SU-DHL-6 (cell line): ENCODE results near the gene KCNT2.
"Not testable (repeated sequence)": the region's sequence is repeated elsewhere in the genome, so short reads cannot be mapped to it uniquely, and the experiment has no call there.

Experiments used
- CTCF ChIP-seq: fragments of 200-600 bp; sonication (generic); IDR thresholded peaks from one replicate; pipeline ENCODE4 v1.5.1; 2017; ENCODE audit warnings: antibody characterized with exemption, mild to moderate bottlenecking, low read length, moderate library complexity; ENCODE audit not compliant: insufficient read depth, poor library complexity, severe bottlenecking
- EZH2phosphoT487 ChIP-seq: fragments of 200-600 bp; sonication (generic), shearing (Covaris generic); conservative IDR thresholded peaks from 2 replicates; pipeline ENCODE4 v1.6.1; 2018; ENCODE audit warnings: mild to moderate bottlenecking, antibody characterized with exemption, low read length, moderate library complexity, mixed read lengths

- TF ChIP-seq CTCF, EZH2phosphoT487: not testable (repeated sequence)
Observed at GRCh38 chr1:196263086-196263485, 345.2 kb downstream of the KCNT2 start.
